AG04449 (cell line): ENCODE results near the gene UBE2E1.

Experiments
- CTCF ChIA-PET: fragments of 350-600 bp; formaldehyde crosslinking; extraction: SDS; loops from one replicate; lab custom pipeline; 2021; ENCODE audit warnings: antibody characterized with exemption; lab: Yijun Ruan, JAX
- POLR2A ChIA-PET: fragments of 400-600, 350-600 bp; formaldehyde crosslinking; extraction: SDS; loops from one replicate; lab custom pipeline; 2020; ENCODE audit warnings: antibody characterized with exemption, inconsistent platforms; lab: Yijun Ruan, JAX
- DNase-seq: peaks from one replicate; pipeline ENCODE4 v3.0.0-alpha.2; 2010; ENCODE audit warnings: low read depth, low spot score
- H3K4me3 ChIP-seq: 2 replicates; pipeline ENCODE4 v1.5.1; 2011; ENCODE audit warnings: low read depth, mild to moderate bottlenecking, control low read depth, low read length
- TF ChIP-seq, protein P1 (sequence below): IDR thresholded peaks from one replicate; pipeline ENCODE4 v1.5.1; 2011; ENCODE audit warnings: mild to moderate bottlenecking, moderate library complexity, low read length, control low read depth, inconsistent platforms; ENCODE audit not compliant: insufficient read depth; ENCODE audit errors: missing control alignments

The UBE2E1 gene

GRCh38 chr3:23826382-23827064 is 20.8 kb downstream of the UBE2E1 start:
- ChIA-PET POLR2A (no interaction called here), CTCF (interaction anchor here (1.0 to 1.1 kb wide), 2 partner anchors 9 kb away, joined by 3 to 4 read pairs; no protein-coding TSS in a partner anchor)
- no peak for DNase-seq
- H3K4me3 ChIP-seq, result no peak overlapping the region
- TF ChIP-seq, protein P1, sequence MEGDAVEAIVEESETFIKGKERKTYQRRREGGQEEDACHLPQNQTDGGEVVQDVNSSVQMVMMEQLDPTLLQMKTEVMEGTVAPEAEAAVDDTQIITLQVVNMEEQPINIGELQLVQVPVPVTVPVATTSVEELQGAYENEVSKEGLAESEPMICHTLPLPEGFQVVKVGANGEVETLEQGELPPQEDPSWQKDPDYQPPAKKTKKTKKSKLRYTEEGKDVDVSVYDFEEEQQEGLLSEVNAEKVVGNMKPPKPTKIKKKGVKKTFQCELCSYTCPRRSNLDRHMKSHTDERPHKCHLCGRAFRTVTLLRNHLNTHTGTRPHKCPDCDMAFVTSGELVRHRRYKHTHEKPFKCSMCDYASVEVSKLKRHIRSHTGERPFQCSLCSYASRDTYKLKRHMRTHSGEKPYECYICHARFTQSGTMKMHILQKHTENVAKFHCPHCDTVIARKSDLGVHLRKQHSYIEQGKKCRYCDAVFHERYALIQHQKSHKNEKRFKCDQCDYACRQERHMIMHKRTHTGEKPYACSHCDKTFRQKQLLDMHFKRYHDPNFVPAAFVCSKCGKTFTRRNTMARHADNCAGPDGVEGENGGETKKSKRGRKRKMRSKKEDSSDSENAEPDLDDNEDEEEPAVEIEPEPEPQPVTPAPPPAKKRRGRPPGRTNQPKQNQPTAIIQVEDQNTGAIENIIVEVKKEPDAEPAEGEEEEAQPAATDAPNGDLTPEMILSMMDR, result no peak

GRCh38 chr3:23829242-23829934 is 23.6 kb downstream of the UBE2E1 start:
- POLR2A ChIA-PET, result no interaction called here

DNA sequence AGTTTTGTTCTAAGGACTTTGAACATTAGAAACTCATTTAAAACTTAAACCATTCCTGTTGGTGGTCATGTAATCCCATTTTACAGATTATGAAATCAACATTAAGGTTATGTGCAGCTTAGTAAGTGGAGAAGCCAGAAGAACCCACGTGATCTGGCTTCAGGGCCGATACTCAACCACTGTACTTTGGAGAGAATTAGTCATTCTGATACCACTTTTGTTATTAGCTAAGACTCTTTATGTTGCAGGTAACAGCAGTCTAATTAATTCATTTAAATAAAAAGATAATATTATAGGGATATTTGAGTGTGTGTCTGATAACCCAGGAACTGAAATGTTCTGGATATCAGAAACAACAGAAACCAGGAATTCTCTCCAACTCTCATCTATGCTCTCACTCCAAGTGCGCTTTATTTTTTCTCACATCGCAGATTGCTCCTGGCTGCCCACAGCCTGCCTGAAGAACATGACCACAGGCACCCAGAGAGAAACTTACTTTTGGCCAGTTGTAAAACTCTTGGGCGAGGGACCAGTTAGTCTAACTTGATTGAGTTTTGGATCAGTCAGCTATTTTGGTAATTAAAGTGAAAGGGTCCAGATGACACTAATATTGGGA is 25.2 kb downstream of the UBE2E1 start:
- TF ChIP-seq, protein P1, result no peak
- no peak for DNase-seq
- ChIA-PET CTCF (no interaction called here), POLR2A (no interaction called here)
- no peak overlapping the region for H3K4me3 ChIP-seq

More at GRCh38 chr3:23829242-23829934, 23.6 kb downstream of the UBE2E1 start:
- TF ChIP-seq, protein P1, result no peak
- no peak overlapping the region for H3K4me3 ChIP-seq
- DNase-seq, result no peak
- CTCF ChIA-PET, result no interaction called here

DNA sequence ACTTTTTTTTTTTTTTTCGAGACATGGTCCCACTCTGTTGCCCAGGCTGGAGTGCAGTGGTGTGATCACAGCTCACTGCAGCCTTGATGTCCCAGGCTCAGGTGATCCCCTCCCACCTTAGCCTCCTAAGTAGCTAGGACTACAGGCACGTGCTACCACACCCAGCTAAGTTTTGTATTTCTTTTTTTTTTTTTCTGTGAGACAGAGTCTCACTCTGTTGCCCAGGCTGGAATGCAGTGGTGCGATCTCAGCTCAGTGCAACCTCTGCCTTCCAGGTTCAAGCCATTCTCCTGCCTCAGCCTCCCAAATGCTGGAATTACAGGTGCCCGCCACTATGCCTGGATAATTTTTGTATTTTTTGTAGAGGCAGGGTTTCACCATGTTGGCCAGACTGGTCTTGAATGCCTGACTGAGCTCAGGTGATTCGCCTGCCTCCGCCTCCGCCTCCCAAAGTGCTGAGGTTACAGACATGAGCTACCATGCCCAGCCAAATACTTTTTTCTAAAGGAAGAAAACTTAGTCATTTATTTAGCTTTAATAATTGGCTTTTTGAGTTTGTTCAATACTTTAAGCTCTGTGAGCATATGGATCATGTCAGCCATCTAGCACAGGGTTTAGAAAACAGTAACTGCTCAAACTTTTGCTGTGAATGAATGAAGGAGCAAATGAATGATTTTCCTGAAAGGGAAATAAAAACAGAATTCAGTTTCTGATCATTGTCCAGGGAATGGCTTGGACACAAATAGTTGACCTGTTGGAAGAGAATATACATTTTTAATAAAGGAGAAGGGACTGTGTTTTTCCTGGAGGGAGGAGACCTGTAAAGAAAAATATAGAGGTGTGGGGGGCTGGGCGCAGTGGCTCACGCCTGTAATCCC is 26.0 kb downstream of the UBE2E1 start:
- TF ChIP-seq, protein P1, result no peak
- H3K4me3 ChIP-seq, result no peak overlapping the region
- CTCF ChIA-PET, result no interaction called here
- POLR2A ChIA-PET, result no interaction called here
- no peak for DNase-seq

DNA sequence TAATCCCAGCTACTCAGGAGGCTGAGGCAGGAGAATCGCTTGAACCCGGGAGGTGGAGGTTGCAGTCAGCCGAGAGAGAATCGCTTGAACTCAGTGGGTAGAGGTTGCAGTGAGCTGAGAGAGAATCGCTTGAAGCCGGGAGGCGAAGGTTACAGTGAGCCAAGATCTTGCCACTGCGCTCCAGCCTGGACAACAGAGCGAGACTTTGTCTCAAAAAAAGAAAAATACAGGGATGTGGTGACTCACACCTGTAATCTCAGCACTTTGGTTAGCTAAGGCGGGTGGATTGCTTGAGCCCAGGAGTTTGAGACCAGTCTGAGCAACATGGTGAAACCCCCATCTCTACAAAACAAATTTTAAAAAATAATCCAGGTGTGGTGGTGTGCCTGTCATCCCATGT is 26.8 kb downstream of the UBE2E1 start:
- DNase-seq, result no peak
- TF ChIP-seq, protein P1, result no peak
- CTCF ChIA-PET, result no interaction called here
- POLR2A ChIA-PET, result no interaction called here
- no peak overlapping the region for H3K4me3 ChIP-seq
